Fibroblast of lung (primary cell): ENCODE data around the gene DNAJB6. TPM values are rescaled to one million over a fixed set of nuclear protein-coding genes. Genes with fewer than 3 reads are reported as not detected.

Source experiments
- DNase-seq, 2 donors: peaks; one replicate each; pipeline versions ENCODE4 v3.0.0 to v3.0.0-alpha.2; 2010; ENCODE audit warnings: low read depth in 2 of 2
- H2AFZ ChIP-seq: 2 replicates; pipeline ENCODE4 v1.5.1; 2012; ENCODE audit warnings: low read length, control low read depth, inconsistent platforms
- H3K27ac ChIP-seq: 2 replicates; pipeline ENCODE4 v1.5.1; 2011; ENCODE audit warnings: low read length, control low read depth; ENCODE audit not compliant: insufficient read depth
- H3K27me3 ChIP-seq: 2 replicates; pipeline ENCODE4 v1.5.1; 2011; ENCODE audit warnings: mild to moderate bottlenecking, low read length; ENCODE audit not compliant: control insufficient read depth, insufficient read depth
- H3K36me3 ChIP-seq: 2 replicates; pipeline ENCODE4 v1.5.1; 2011; ENCODE audit warnings: low read length; ENCODE audit not compliant: control insufficient read depth, insufficient read depth
- H3K4me1 ChIP-seq: 2 replicates; pipeline ENCODE4 v1.5.1; 2011; ENCODE audit warnings: low read length; ENCODE audit not compliant: control insufficient read depth, insufficient read depth; ENCODE audit errors: extremely low read depth
- H3K4me2 ChIP-seq: 2 replicates; pipeline ENCODE4 v1.5.1; 2011; ENCODE audit warnings: low read length, control low read depth; ENCODE audit not compliant: insufficient read depth; ENCODE audit errors: extremely low read depth
- H3K4me3 ChIP-seq, 4 experiments: fragments of 200-600 bp in 1 of 4; sonication (generic) in 1 of 4; replicated peaks in 1 of 4; 2 replicates each; pipeline ENCODE4 v1.5.1; 2011 to 2016; ENCODE audit warnings: low read length in 4 of 4, low read depth in 3 of 4, mild to moderate bottlenecking in 3 of 4, control low read depth in 2 of 4, inconsistent platforms in 1 of 4, mixed read lengths in 1 of 4; ENCODE audit not compliant: insufficient read depth in 1 of 4; ENCODE audit errors: control extremely low read depth in 1 of 4
- H3K79me2 ChIP-seq: 2 replicates; pipeline ENCODE4 v1.5.1; 2012; ENCODE audit warnings: mild to moderate bottlenecking, low read length, inconsistent platforms; ENCODE audit not compliant: control insufficient read depth, insufficient read depth
- H3K9ac ChIP-seq: 2 replicates; pipeline ENCODE4 v1.5.1; 2011; ENCODE audit warnings: mild to moderate bottlenecking, low read length, control low read depth; ENCODE audit not compliant: insufficient read depth
- H3K9me3 ChIP-seq: 2 replicates; pipeline ENCODE4 v1.5.1; 2012; ENCODE audit warnings: low read depth, low read length; ENCODE audit not compliant: control insufficient read depth, insufficient read depth
- H4K20me1 ChIP-seq: 2 replicates; pipeline ENCODE4 v1.5.1; 2011; ENCODE audit warnings: low read length; ENCODE audit not compliant: control insufficient read depth, insufficient read depth; ENCODE audit errors: extremely low read depth
- CTCF ChIP-seq, 2 donors: IDR thresholded peaks in 1 of 2; conservative IDR thresholded peaks in 1 of 2; 1 replicate in 1 of 2; 2 replicates in 1 of 2; pipeline ENCODE4 v1.5.1; 2011 to 2012; ENCODE audit warnings: low read length in 2 of 2, control low read depth in 1 of 2, inconsistent platforms in 1 of 2, low read depth in 1 of 2, mild to moderate bottlenecking in 1 of 2
- EZH2 ChIP-seq: IDR thresholded peaks from 2 replicates; pipeline ENCODE4 v1.5.1; 2012; ENCODE audit warnings: low read length, control low read depth, mild to moderate bottlenecking; ENCODE audit errors: missing control alignments
- polyA plus RNA-seq, 2 donors: library from polyadenylated mRNA; depleted of rRNA in 1 of 2; stranded (reverse) in 1 of 2; unstranded in 1 of 2; fragments of >200 nt; gene quantifications; 2 replicates each; pipeline ENCODE4 v1.2.1, GENCODE V29; 2011 to 2012; ENCODE audit warnings: missing spikeins in 1 of 2
- total RNA-seq: library from RNA; depleted of rRNA; stranded (reverse); fragments of >200 nt; gene quantifications from 2 replicates; pipeline ENCODE4 v1.2.1, GENCODE V29; 2014

Gene DNAJB6
- total and polyA plus RNA-seq, 2 donors (not counting 1 experiment from before 2014, with no cell fraction given), result 86.2 to 117 TPM

DNA sequence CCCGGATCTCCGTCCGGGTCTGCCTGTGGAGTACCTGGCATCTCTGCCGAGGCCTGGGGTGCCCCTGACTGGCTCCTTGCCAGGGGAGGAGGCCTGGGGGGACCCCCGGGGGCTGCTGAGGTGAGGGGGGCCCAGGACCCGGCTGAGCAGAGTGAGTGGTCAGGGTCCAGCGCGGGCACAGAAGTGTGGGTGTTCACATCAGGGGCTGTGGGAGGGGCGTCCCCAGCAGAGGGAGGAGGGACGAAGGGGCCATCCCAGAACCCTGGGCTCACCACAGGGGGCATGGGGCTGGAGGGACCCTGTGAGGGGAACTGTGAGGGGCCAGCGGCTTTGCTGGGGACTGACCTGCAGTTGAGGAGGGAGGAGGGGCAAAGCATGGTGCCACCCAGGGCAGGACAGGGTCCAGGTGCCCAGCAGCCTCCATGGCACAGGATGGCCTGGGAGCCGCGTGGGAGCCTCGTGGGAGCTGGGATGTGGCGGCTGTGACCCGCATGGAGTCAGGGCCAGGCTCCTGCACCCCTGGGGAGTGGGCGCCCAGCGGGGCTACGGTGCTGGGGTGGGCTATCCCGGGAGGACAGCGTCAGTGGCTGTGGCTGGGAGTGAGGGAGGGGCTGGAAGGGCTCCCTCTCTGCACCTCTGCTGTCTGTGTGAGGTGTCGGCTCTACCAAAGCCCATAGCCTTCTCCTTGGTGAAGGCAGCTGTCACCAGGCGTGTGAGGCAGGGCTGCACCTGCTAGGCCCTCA lies 91.2 kb downstream of the DNAJB6 start:
- Histone ChIP-seq H4K20me1 (no peaks in the 10 kb centered on the region), H3K4me2 (no peak overlapping the region), H2AFZ (no peak overlapping the region), H3K27ac (no peak overlapping the region), H3K9me3 (no peaks in the 10 kb centered on the region), H3K4me1 (no peaks in the 10 kb centered on the region), H3K79me2 (no peaks in the 10 kb centered on the region), H3K4me3 (no peak overlapping the region), H3K27me3 (no peaks in the 10 kb centered on the region), H3K9ac (no peak overlapping the region), H3K36me3 (no peaks in the 10 kb centered on the region)
- DNase-seq, result no peak
- no peak for TF ChIP-seq CTCF (conservative IDR thresholded peaks at IDR 0.05 in 1 of 2, IDR thresholded peaks at IDR 0.05 in 1 of 2; ENCODE audit: low read depth in 1 of 2, low read length in 2 of 2)
- no peak for TF ChIP-seq EZH2

- no peaks in the 10 kb centered on the region for H4K20me1 ChIP-seq
- H3K9ac ChIP-seq, result no peak overlapping the region
- no peak overlapping the region for H3K27ac ChIP-seq
- no peaks in the 10 kb centered on the region for H3K9me3 ChIP-seq
- H3K4me2 ChIP-seq, result no peak overlapping the region
- H3K79me2 ChIP-seq, result no peaks in the 10 kb centered on the region
- H3K4me3 ChIP-seq, result no peak overlapping the region
- no peak overlapping the region for H2AFZ ChIP-seq
- H3K27me3 ChIP-seq, result no peaks in the 10 kb centered on the region
- H3K4me1 ChIP-seq, result no peaks in the 10 kb centered on the region
- TF ChIP-seq EZH2, result no peak
- H3K36me3 ChIP-seq, result no peaks in the 10 kb centered on the region
- no peak for DNase-seq
Observed at GRCh38 chr7:157428554-157428945, 91.7 kb downstream of the DNAJB6 start.

DNA sequence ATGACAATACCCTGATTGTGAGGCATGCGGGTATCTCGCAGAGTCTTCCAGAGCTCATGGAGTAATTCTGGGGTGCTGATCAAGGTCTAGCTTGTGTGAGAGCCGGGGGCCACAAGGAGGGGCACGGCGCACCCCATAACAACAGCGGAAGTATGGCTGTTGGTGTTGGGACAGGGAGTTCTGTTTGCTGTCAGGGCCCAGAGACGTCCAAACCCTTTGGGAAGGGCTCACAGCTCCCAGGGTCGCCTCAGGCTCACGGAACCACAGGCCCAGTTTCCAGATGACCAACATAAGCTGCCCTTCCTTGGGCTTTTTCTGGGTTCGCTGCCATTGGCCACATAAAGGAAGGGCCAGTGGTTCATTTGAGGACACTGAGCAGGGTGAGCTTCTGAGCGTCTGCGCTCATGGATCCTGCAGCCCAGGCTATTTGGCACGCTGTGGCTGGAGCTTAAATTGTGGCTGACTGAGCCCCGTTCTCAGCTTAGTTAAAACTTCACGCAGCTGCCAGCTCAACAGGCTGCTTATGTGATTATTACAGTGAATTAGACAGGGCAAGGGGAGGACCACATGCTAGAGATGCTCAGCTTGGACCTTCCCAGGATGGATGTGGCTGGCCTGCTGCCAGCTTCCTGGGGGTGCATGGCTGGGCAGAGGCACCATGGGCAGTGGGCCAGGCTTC lies 92.3 kb downstream of the DNAJB6 start:
- Histone ChIP-seq H3K4me1 (no peaks in the 10 kb centered on the region), H3K36me3 (no peaks in the 10 kb centered on the region), H3K79me2 (no peaks in the 10 kb centered on the region), H3K27ac (no peak overlapping the region), H3K4me3 (no peak overlapping the region), H2AFZ (no peak overlapping the region), H3K9ac (no peak overlapping the region), H3K27me3 (no peaks in the 10 kb centered on the region), H4K20me1 (no peaks in the 10 kb centered on the region), H3K9me3 (no peaks in the 10 kb centered on the region), H3K4me2 (no peak overlapping the region)
- TF ChIP-seq EZH2 (no peak), CTCF (conservative IDR thresholded peaks at IDR 0.05 in 1 of 2, IDR thresholded peaks at IDR 0.05 in 1 of 2; ENCODE audit: low read depth in 1 of 2, low read length in 2 of 2) (no peak)
- no peak for DNase-seq
